ENCODE data around the gene GARRE1. TPM values are rescaled to one million over a fixed set of nuclear protein-coding genes. Genes with fewer than 3 reads are reported as not detected.

GARRE1 gene
- 10.6 TPM for polyA plus RNA-seq (2012; ENCODE audit: insufficient read length, low read depth)

- TF ChIP-seq, protein P1, sequence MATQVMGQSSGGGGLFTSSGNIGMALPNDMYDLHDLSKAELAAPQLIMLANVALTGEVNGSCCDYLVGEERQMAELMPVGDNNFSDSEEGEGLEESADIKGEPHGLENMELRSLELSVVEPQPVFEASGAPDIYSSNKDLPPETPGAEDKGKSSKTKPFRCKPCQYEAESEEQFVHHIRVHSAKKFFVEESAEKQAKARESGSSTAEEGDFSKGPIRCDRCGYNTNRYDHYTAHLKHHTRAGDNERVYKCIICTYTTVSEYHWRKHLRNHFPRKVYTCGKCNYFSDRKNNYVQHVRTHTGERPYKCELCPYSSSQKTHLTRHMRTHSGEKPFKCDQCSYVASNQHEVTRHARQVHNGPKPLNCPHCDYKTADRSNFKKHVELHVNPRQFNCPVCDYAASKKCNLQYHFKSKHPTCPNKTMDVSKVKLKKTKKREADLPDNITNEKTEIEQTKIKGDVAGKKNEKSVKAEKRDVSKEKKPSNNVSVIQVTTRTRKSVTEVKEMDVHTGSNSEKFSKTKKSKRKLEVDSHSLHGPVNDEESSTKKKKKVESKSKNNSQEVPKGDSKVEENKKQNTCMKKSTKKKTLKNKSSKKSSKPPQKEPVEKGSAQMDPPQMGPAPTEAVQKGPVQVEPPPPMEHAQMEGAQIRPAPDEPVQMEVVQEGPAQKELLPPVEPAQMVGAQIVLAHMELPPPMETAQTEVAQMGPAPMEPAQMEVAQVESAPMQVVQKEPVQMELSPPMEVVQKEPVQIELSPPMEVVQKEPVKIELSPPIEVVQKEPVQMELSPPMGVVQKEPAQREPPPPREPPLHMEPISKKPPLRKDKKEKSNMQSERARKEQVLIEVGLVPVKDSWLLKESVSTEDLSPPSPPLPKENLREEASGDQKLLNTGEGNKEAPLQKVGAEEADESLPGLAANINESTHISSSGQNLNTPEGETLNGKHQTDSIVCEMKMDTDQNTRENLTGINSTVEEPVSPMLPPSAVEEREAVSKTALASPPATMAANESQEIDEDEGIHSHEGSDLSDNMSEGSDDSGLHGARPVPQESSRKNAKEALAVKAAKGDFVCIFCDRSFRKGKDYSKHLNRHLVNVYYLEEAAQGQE (IDR thresholded peaks at IDR 0.05; ENCODE audit: insufficient read depth in 1 of 2, low read depth in 2 of 2, low read length in 2 of 2) = no peak
- TF ChIP-seq FOXP2 (optimal IDR thresholded peaks at IDR 0.05; ENCODE audit: borderline replicate concordance, extremely low read depth, extremely low read length, insufficient read depth) (peak; percentile 94), POLR2AphosphoS5 (IDR thresholded peaks at IDR 0.05; ENCODE audit: low read depth, low read length) (peak; percentile 71; the same call in 1 of the 2 replicates), SIN3A (IDR thresholded peaks at IDR 0.05; ENCODE audit: borderline replicate concordance, insufficient read depth, low read length) (no peak), TAF1 (IDR thresholded peaks at IDR 0.05; ENCODE audit: borderline replicate concordance, insufficient read depth, low read length) (no peak)
These were observed at the start of gene GARRE1 for GRCh38 chr19:34254046-34254697. GARRE1 (plus strand) TSS chr19:34254554; CDS start chr19:34300474, 45,920 bp downstream.

- TF ChIP-seq SIN3A (IDR thresholded peaks at IDR 0.05; ENCODE audit: borderline replicate concordance, insufficient read depth, low read length) (no peak), POLR2AphosphoS5 (IDR thresholded peaks at IDR 0.05; ENCODE audit: low read depth, low read length) (no peak), TAF1 (IDR thresholded peaks at IDR 0.05; ENCODE audit: borderline replicate concordance, insufficient read depth, low read length) (no peak), FOXP2 (optimal IDR thresholded peaks at IDR 0.05; ENCODE audit: borderline replicate concordance, extremely low read depth, extremely low read length, insufficient read depth) (no peak)
- TF ChIP-seq, protein P1 (IDR thresholded peaks at IDR 0.05; ENCODE audit: insufficient read depth in 1 of 2, low read depth in 2 of 2, low read length in 2 of 2) = no peak
These were observed 46.0 kb upstream of the GARRE1 start for GRCh38 chr19:34208291-34208884.

- TF ChIP-seq, protein P1 (IDR thresholded peaks at IDR 0.05; ENCODE audit: insufficient read depth in 1 of 2, low read depth in 2 of 2, low read length in 2 of 2) = no peak
- TF ChIP-seq FOXP2 (optimal IDR thresholded peaks at IDR 0.05; ENCODE audit: borderline replicate concordance, extremely low read depth, extremely low read length, insufficient read depth) = no peak
- TF ChIP-seq TAF1 (IDR thresholded peaks at IDR 0.05; ENCODE audit: borderline replicate concordance, insufficient read depth, low read length) = no peak
- TF ChIP-seq POLR2AphosphoS5 (IDR thresholded peaks at IDR 0.05; ENCODE audit: low read depth, low read length) = no peak
- TF ChIP-seq SIN3A (IDR thresholded peaks at IDR 0.05; ENCODE audit: borderline replicate concordance, insufficient read depth, low read length) = no peak
These were observed 44.6 kb upstream of the GARRE1 start for GRCh38 chr19:34209726-34210125.

DNA sequence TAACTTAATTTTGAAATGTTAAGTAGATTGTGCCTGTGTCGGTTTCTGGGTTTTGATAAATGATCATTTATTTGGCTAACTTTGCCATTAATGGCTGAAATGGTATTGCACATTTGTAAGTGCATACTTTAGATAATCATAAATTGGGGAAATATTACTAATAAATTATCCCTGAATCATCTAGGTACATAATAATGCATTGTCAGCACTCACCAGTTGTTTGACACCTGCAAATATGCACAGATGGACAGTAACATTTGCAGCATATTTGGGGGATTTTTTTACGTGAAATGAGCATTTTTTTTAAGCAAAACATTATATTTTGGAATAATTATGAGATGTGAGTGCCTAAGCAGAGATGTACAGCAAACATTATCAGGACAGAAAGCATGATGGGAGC, 41.1 kb upstream of the GARRE1 start:
- TF ChIP-seq POLR2AphosphoS5 (IDR thresholded peaks at IDR 0.05; ENCODE audit: low read depth, low read length) = no peak

- TF ChIP-seq, protein P1 (IDR thresholded peaks at IDR 0.05; ENCODE audit: insufficient read depth in 1 of 2, low read depth in 2 of 2, low read length in 2 of 2) = no peak
- TF ChIP-seq POLR2AphosphoS5 (IDR thresholded peaks at IDR 0.05; ENCODE audit: low read depth, low read length) = no peak
- TF ChIP-seq SIN3A (IDR thresholded peaks at IDR 0.05; ENCODE audit: borderline replicate concordance, insufficient read depth, low read length) = no peak
- TF ChIP-seq TAF1 (IDR thresholded peaks at IDR 0.05; ENCODE audit: borderline replicate concordance, insufficient read depth, low read length) = no peak
- TF ChIP-seq FOXP2 (optimal IDR thresholded peaks at IDR 0.05; ENCODE audit: borderline replicate concordance, extremely low read depth, extremely low read length, insufficient read depth) = no peak
These were observed 40.3 kb upstream of the GARRE1 start for GRCh38 chr19:34214040-34214439.

Measured in PFSK-1 (cell line).